B cell (primary cell): ENCODE data around the gene ALKAL2.

Source experiments
- EZH2 ChIP-seq: IDR thresholded peaks from 2 replicates; pipeline ENCODE4 v1.6.1; 2012; ENCODE audit warnings: borderline replicate concordance, low read depth, mild to moderate bottlenecking, moderate library complexity, low read length; ENCODE audit not compliant: insufficient read depth, poor library complexity, severe bottlenecking
- TF ChIP-seq, protein P1 (sequence below): fragments of 200-600 bp; IDR thresholded peaks from one replicate; pipeline ENCODE4 v1.8.0; 2022; ENCODE audit warnings: antibody characterized with exemption, mild to moderate bottlenecking

DNA sequence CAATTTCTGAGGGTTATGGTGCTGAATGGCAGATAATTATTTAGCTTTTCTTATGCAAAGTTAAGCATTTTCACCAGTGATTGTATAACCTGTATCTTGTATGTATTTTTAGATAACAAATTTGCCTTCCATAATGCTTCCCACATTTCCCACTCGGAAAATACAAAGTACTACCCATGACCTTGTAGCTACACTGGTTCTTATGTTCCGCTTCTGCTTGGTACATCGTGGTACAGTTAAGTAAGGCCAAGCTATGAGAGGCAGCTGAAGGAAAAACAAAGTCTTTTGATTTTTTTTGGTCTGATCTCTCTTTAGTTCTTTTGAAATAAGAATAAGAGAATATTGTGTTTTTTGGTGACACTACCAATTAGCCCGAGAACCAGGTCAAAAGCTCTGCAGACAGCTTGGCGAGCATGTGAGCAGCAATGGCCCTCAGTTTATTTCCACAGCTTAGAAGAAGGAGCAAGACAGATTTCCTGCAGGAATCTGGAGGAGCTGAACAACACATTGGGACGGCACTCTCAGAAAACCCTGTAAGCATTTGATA is 50.8 kb downstream of the ALKAL2 start:
- TF ChIP-seq, protein P1, sequence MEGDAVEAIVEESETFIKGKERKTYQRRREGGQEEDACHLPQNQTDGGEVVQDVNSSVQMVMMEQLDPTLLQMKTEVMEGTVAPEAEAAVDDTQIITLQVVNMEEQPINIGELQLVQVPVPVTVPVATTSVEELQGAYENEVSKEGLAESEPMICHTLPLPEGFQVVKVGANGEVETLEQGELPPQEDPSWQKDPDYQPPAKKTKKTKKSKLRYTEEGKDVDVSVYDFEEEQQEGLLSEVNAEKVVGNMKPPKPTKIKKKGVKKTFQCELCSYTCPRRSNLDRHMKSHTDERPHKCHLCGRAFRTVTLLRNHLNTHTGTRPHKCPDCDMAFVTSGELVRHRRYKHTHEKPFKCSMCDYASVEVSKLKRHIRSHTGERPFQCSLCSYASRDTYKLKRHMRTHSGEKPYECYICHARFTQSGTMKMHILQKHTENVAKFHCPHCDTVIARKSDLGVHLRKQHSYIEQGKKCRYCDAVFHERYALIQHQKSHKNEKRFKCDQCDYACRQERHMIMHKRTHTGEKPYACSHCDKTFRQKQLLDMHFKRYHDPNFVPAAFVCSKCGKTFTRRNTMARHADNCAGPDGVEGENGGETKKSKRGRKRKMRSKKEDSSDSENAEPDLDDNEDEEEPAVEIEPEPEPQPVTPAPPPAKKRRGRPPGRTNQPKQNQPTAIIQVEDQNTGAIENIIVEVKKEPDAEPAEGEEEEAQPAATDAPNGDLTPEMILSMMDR, result no peak
- no peak for TF ChIP-seq EZH2
